Measurements from ENCODE around the gene COQ10A. TPM values are rescaled to one million over a fixed set of nuclear protein-coding genes. Genes with fewer than 3 reads are reported as not detected.

Gene COQ10A
- total RNA-seq, 3 donors from 2014 or later (not counting 1 experiment from before 2014, with no cell fraction given) = 27.2 to 37.9 (median 30.2) TPM

GRCh38 chr12:56237552-56237951 lies 29.2 kb upstream of the COQ10A start:
- Histone ChIP-seq H3K27me3 (ENCODE audit: control insufficient read depth, insufficient read depth, low read length) (no peaks in the 10 kb centered on the region), H3K9me3 (ENCODE audit: control insufficient read depth, insufficient read depth, low read length) (no peaks in the 10 kb centered on the region), H3K36me3 (ENCODE audit: control insufficient read depth, insufficient read depth, low read length) (peaks cover 22% of the 10 kb centered on the region), H3K4me1 (ENCODE audit: control insufficient read depth, insufficient read depth, low read length) (no peaks in the 10 kb centered on the region), H3K27ac (ENCODE audit: low read length) (no peak overlapping the region), H3K4me3 (ENCODE audit: low read length) (no peak overlapping the region)
- WGBS (ENCODE audit: insufficient coverage) = 92% methylated on average over 11 of the region's 11 CpGs
- DNase-seq (no peak), ATAC-seq (no peak)
- no peak for TF ChIP-seq CTCF (IDR thresholded peaks at IDR 0.05)
- Mint-ChIP-seq H3K36me3 (no peaks in the 10 kb centered on the region), H3K4me1 (peaks cover 0 to 7% of the 10 kb centered on the region in 2 donors), H3K27ac (no peak overlapping the region), H3K27me3 (ENCODE audit: low read depth in 2 of 2) (no peaks in the 10 kb centered on the region), H3K4me3 (no peak overlapping the region), H3K9me3 (no peaks in the 10 kb centered on the region)
- intact Hi-C loops (cut with micrococcal nuclease) = no loop called here

- no peak overlapping the region for H3K4me3 Mint-ChIP-seq
Observed at GRCh38 chr12:56241424-56242303, 25.1 kb upstream of the COQ10A start.

GRCh38 chr12:56242986-56243385 lies 23.8 kb upstream of the COQ10A start:
- no peaks in the 10 kb centered on the region for H3K36me3 Mint-ChIP-seq
- no peak for ATAC-seq

More at GRCh38 chr12:56241424-56242303, 25.1 kb upstream of the COQ10A start:
- H3K36me3 Mint-ChIP-seq = no peaks in the 10 kb centered on the region
- Histone ChIP-seq H3K4me1 (ENCODE audit: control insufficient read depth, insufficient read depth, low read length) (no peaks in the 10 kb centered on the region), H3K27me3 (ENCODE audit: control insufficient read depth, insufficient read depth, low read length) (no peaks in the 10 kb centered on the region), H3K36me3 (ENCODE audit: control insufficient read depth, insufficient read depth, low read length) (peaks cover 56% of the 10 kb centered on the region), H3K27ac (ENCODE audit: low read length) (no peak overlapping the region), H3K9me3 (ENCODE audit: control insufficient read depth, insufficient read depth, low read length) (no peaks in the 10 kb centered on the region), H3K4me3 (ENCODE audit: low read length) (no peak overlapping the region)
- no peak for TF ChIP-seq CTCF (IDR thresholded peaks at IDR 0.05)
- ATAC-seq = no peak
- peaks cover 0 to 12% of the 10 kb centered on the region in 2 donors for H3K4me1 Mint-ChIP-seq
- intact Hi-C loops (cut with micrococcal nuclease) = no loop called here
- H3K9me3 Mint-ChIP-seq = no peaks in the 10 kb centered on the region
- no peak overlapping the region for H3K27ac Mint-ChIP-seq
- no peaks in the 10 kb centered on the region for H3K27me3 Mint-ChIP-seq (ENCODE audit: low read depth in 2 of 2)
- no peak for DNase-seq
- 92% methylated on average over 7 of the region's 9 CpGs for WGBS (ENCODE audit: insufficient coverage)

More at GRCh38 chr12:56242986-56243385, 23.8 kb upstream of the COQ10A start:
- H3K9me3 Mint-ChIP-seq = no peaks in the 10 kb centered on the region
- H3K27me3 Mint-ChIP-seq (ENCODE audit: low read depth in 2 of 2) = no peaks in the 10 kb centered on the region
- no peak overlapping the region for H3K4me3 Mint-ChIP-seq
- peaks cover 0 to 12% of the 10 kb centered on the region in 2 donors for H3K4me1 Mint-ChIP-seq
- 95% methylated on average over 13 of the region's 13 CpGs for WGBS (ENCODE audit: insufficient coverage)
- H3K4me3 ChIP-seq (ENCODE audit: low read length) = no peak overlapping the region
- no peaks in the 10 kb centered on the region for H3K27me3 ChIP-seq (ENCODE audit: control insufficient read depth, insufficient read depth, low read length)
- no peaks in the 10 kb centered on the region for H3K4me1 ChIP-seq (ENCODE audit: control insufficient read depth, insufficient read depth, low read length)
- no peak for DNase-seq
- no peak overlapping the region for H3K27ac ChIP-seq (ENCODE audit: low read length)
- H3K27ac Mint-ChIP-seq = no peak overlapping the region
- no peak for TF ChIP-seq CTCF (IDR thresholded peaks at IDR 0.05)
- peaks cover 68% of the 10 kb centered on the region for H3K36me3 ChIP-seq (ENCODE audit: control insufficient read depth, insufficient read depth, low read length)
- intact Hi-C loops (cut with micrococcal nuclease) = no loop called here
- no peaks in the 10 kb centered on the region for H3K9me3 ChIP-seq (ENCODE audit: control insufficient read depth, insufficient read depth, low read length)
